ENCODE results near the gene WNT3.
A peak's percentile ranks its signal among the peaks of the same experiment; 100 is the strongest.

Gene WNT3

DNA sequence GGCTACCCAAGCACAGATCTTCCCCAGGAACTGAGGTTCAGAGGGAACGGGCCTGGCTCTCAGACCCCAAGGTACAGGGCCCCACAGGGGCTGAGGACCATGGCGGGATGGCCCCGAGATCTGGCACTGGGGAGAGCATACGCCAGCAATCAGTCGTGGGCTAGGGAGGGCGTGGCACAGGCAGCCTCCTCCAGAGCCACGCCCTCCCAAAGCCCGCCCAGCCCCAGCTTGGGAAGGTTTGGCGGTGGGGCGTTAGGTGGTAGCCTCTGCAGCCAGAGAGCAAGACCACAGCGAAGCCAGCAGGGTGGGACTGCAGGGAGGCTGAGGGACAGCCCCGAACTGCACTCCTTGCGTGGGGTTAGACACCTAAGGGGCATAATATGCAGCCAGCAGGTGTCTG lies 44.5 kb upstream of the WNT3 start:
- no peak overlapping the region for H3K4me3 Mint-ChIP-seq
- H3K27ac Mint-ChIP-seq: no peak overlapping the region
- H3K9me3 Mint-ChIP-seq: no peaks in the 10 kb centered on the region
- H3K4me1 Mint-ChIP-seq: no peaks in the 10 kb centered on the region
- peak; percentile 54 for DNase-seq
- TF ChIP-seq CTCF (IDR thresholded peaks at IDR 0.05): no peak
- peaks cover 36% of the 10 kb centered on the region for H3K27me3 Mint-ChIP-seq (ENCODE audit: low read depth, poor library complexity)
- H3K36me3 Mint-ChIP-seq (ENCODE audit: low read depth): no peaks in the 10 kb centered on the region

DNA sequence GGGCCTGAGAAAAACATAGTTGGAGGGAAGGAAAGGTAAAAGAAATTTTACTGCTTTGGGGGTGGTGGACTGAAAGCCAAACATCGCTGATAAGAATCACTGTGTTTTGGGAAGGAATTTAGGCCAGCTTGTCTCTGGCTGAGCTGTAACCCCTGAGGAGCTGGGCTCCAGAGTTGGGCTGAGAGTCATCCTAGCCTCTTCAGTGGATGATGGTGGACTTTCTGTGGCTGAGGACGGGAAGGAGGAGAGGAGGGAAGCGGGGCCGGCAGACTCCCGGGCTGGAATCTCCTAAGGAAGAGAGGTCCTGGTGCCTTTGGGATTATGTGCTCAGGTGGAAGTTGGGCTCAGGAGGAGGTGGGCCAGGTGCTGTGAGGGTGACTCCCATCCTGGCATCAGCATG lies 41.5 kb upstream of the WNT3 start:
- peaks cover 4% of the 10 kb centered on the region for H3K9me3 Mint-ChIP-seq
- H3K27me3 Mint-ChIP-seq (ENCODE audit: low read depth, poor library complexity): peaks cover 40% of the 10 kb centered on the region
- no peaks in the 10 kb centered on the region for H3K4me1 Mint-ChIP-seq
- no peak for TF ChIP-seq CTCF (IDR thresholded peaks at IDR 0.05)
- H3K4me3 Mint-ChIP-seq: no peak overlapping the region
- no peak for DNase-seq
- no peak overlapping the region for H3K27ac Mint-ChIP-seq
- no peaks in the 10 kb centered on the region for H3K36me3 Mint-ChIP-seq (ENCODE audit: low read depth)

DNA sequence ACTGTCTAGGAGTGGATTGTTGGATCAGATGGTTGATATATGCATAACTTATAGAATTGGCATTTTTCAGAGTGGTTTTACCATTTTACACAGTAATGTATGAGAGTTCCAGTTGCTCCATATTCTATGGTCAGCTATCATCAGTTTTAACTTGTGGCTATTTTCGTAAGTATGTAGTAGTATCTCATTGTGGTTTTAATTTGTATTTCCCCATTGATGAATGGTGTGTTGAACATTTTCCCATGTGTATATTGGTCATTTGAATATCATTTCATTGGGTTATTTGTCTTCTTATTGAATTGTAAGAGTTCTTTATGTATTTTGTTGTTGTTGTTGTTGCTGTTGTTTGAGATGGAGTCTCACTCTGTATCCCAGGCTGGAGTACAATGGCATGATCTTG lies 39.1 kb upstream of the WNT3 start:
- H3K27ac Mint-ChIP-seq: no peak overlapping the region
- peaks cover 4% of the 10 kb centered on the region for H3K9me3 Mint-ChIP-seq
- H3K36me3 Mint-ChIP-seq (ENCODE audit: low read depth): no peaks in the 10 kb centered on the region
- H3K4me3 Mint-ChIP-seq: no peak overlapping the region
- no peak for TF ChIP-seq CTCF (IDR thresholded peaks at IDR 0.05)
- peaks cover 2% of the 10 kb centered on the region for H3K4me1 Mint-ChIP-seq
- DNase-seq: no peak
- peaks cover 57% of the 10 kb centered on the region for H3K27me3 Mint-ChIP-seq (ENCODE audit: low read depth, poor library complexity)

DNA sequence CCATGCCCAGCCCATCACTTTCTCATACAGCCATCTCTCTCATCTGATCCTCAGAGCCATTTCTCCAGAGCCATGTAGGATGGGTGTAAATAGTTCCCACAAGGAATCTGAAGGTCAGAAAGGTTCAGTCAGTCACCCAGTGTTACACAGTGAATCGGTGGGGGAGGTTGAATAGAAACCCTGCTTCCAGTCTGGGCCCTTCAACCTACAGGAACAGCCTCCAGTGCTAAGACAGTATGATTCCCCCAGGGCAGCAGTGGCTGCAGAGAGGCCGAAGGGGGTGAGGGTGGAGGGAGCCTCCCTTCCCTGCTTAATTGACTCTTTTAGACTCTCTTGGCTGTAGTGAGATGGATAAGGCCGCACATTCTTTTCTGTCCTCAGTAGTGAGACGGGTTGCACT lies 36.5 kb upstream of the WNT3 start:
- H3K27me3 Mint-ChIP-seq (ENCODE audit: low read depth, poor library complexity): peaks cover 79% of the 10 kb centered on the region

GRCh38 chr17:46854515-46854914 lies 36.0 kb upstream of the WNT3 start:
- Mint-ChIP-seq H3K27me3 (ENCODE audit: low read depth, poor library complexity) (peaks cover 82% of the 10 kb centered on the region), H3K27ac (no peak overlapping the region), H3K4me3 (no peak overlapping the region), H3K9me3 (peaks cover 4% of the 10 kb centered on the region), H3K36me3 (ENCODE audit: low read depth) (no peaks in the 10 kb centered on the region), H3K4me1 (peaks cover 13% of the 10 kb centered on the region)
- TF ChIP-seq CTCF (IDR thresholded peaks at IDR 0.05): no peak
- no peak for DNase-seq

More for the DNA sequence above, 36.5 kb upstream of the WNT3 start:
- no peaks in the 10 kb centered on the region for H3K36me3 Mint-ChIP-seq (ENCODE audit: low read depth)
- DNase-seq: no peak
- H3K27ac Mint-ChIP-seq: no peak overlapping the region
- H3K4me3 Mint-ChIP-seq: no peak overlapping the region
- peaks cover 4% of the 10 kb centered on the region for H3K9me3 Mint-ChIP-seq
- no peak for TF ChIP-seq CTCF (IDR thresholded peaks at IDR 0.05)
- H3K4me1 Mint-ChIP-seq: peaks cover 13% of the 10 kb centered on the region

- no peak overlapping the region for H3K27ac Mint-ChIP-seq
- peaks cover 87% of the 10 kb centered on the region for H3K27me3 Mint-ChIP-seq (ENCODE audit: low read depth, poor library complexity)
- DNase-seq: no peak
- H3K9me3 Mint-ChIP-seq: peaks cover 4% of the 10 kb centered on the region
- no peak for TF ChIP-seq CTCF (IDR thresholded peaks at IDR 0.05)
- H3K36me3 Mint-ChIP-seq (ENCODE audit: low read depth): no peaks in the 10 kb centered on the region
- H3K4me1 Mint-ChIP-seq: peaks cover 13% of the 10 kb centered on the region
- H3K4me3 Mint-ChIP-seq: no peak overlapping the region
These were observed 35.5 kb upstream of the WNT3 start for GRCh38 chr17:46853896-46854444.
